Measurements from ENCODE around the gene DPPA3.
"Not testable (repeated sequence)": the region's sequence is repeated elsewhere in the genome, so short reads cannot be mapped to it uniquely, and the experiment has no call there.

DPPA3 gene

GRCh38 chr12:7731486-7731885 lies 20.3 kb downstream of the DPPA3 start:
- no peak for DNase-seq

DNA sequence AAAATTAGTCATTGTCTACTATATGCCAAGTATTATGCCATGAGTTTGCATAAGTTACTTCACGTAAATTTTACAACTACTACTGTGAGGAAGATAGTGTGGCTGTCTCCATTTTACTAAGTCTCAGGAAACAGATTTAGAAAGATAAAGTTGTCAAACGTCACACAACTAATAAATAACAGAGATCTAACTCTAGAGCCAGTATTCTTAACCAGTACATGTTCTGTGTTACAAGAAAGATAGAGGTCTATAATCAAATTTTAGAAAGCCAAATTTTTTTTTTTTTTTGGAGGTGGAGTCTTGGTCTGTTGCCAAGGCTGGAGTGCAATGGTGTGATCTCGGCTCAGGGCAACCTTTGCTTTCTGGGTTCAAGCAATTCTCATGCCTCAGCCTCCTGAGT lies 21.8 kb downstream of the DPPA3 start:
- no peak for DNase-seq

- no peak for DNase-seq
These were observed 36.0 kb downstream of the DPPA3 start, which contains the start of gene CLEC4C for GRCh38 chr12:7747246-7747645. Gene CLEC4C (minus strand): TSS chr12:7747375. CDS start chr12:7747348, 27 bp downstream.

GRCh38 chr12:7748852-7749251 lies 37.6 kb downstream of the DPPA3 start:
- no peak for DNase-seq

GRCh38 chr12:7749442-7749841 lies 38.2 kb downstream of the DPPA3 start:
- no peak for DNase-seq

- no peak for DNase-seq
These were observed 39.1 kb downstream of the DPPA3 start for GRCh38 chr12:7750350-7750749.

DNA sequence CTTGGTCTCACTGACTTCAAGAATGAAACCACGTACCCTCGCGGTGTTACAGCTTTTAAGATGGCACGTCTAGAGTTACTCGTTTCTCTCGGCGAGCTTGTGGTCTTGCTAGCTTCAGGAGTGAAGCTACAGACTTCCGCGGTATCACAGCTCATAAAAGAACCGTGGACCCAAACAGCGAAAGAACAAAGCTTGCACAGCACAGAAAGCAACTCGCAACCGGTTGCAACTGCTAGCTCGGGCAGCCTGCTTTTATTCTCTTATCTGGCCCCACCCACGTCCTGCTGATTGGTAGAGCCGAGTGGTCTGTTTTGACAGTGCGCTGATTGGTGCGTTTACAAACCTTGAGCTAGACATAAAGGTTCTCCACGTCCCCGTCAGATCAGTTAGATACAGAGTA lies 40.2 kb downstream of the DPPA3 start:
- no peak for DNase-seq

GRCh38 chr12:7751941-7752922 lies 41.0 kb downstream of the DPPA3 start:
- DNase-seq: not testable (repeated sequence)

DNA sequence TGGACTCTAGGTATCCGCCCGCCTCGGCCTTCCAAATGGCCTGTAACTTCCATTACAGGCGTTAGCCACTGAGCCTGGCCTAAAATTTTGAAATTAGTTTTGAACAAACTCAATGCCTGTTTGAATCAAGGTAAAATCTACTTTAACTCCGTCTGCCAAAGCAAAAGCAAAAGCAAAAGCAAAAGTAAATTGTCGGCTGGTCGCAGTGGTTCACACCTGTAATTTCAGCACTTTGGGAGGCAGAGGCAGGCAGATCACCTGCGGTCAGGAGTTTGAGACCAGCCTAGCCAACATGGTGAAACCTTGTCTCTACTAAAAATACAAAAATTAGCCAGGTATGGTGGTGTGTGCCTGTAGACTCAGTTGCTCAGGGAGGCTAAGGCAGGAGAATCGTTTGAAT lies 44.4 kb downstream of the DPPA3 start:
- DNase-seq: not testable (repeated sequence)

DNA sequence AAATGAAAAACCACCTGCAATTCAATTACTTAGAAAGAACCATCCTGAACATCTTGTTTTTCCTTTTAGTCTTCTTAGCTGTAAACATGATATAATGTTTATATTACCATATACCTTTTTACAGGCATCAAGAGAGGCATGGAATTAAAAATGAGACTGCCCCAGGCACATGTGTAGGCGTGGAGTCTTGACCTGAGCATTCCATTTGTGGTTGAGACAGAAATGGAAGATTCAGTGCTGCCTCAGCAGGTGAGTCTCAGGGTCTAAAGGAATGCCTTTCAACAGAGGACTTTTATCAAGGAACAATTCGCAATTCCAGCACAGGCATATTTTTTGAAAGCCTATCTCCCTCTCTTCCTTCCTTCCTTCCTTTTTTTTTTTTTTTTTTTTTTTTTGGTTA lies 45.8 kb downstream of the DPPA3 start:
- DNase-seq: no peak

DNA sequence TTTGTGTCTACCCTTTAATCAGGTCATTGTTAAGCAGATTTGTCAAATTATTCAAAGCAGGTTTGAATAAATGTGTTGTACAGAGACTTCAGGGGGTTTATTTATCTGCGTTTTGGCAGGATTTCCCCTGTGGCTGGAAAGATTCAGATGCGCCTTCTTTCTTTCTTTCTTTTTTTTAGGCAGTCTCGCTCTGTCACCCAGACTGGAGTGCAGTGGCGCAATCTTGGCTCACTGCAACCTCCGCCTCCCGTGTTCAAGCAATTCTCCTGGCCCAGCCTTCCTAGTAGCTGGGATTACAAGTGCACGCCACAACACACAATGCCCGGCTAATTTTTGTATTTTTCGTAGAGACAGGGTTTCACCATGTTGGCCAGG lies 47.5 kb downstream of the DPPA3 start:
- DNase-seq: no peak

All from stimulated activated CD4-positive, alpha-beta T cell treated with anti-CD3 and anti-CD28 coated beads, Interleukin-1b, Interleukin-23, amount 100 ng/mL, for 48 hours (primary cell).